Natural killer cell treated with Interleukin-12 subunit alpha and Interleukin-12 subunit beta and Interleukin-15 and Interleukin-18, amount 100 ng/mL, for 72 hours (primary cell): ENCODE results near the gene FBRS. TPM values are rescaled to one million over a fixed set of nuclear protein-coding genes. Genes with fewer than 3 reads are reported as not detected.
A peak's percentile ranks its signal among the peaks of the same experiment; 100 is the strongest.

Experiments
- ATAC-seq, 2 donors: fragments of 150-1000 bp; cut with Tn5 transposase in 1 of 2; sonication (Bioruptor Pico), chemical (Tn5 transposase) in 1 of 2; 2 replicates each; pipeline ENCODE4 v1.10.0; 2021
- DNase-seq: peaks from one replicate; pipeline ENCODE4 v3.0.0; 2022; ENCODE audit warnings: low spot score
- H3K27ac Mint-ChIP-seq, 2 donors: 1 replicate in 1 of 2; 2 replicates in 1 of 2; pipeline ENCODE4 v1.8.0; 2022; ENCODE audit warnings: mixed read lengths in 2 of 2, mild to moderate bottlenecking in 1 of 2, moderate library complexity in 1 of 2
- H3K27me3 Mint-ChIP-seq, 2 donors: 1 replicate in 1 of 2; 2 replicates in 1 of 2; pipeline ENCODE4 v1.8.0; 2022; ENCODE audit warnings: mixed read lengths in 2 of 2
- H3K36me3 Mint-ChIP-seq: one replicate; pipeline ENCODE4 v1.8.0; 2022; ENCODE audit warnings: mixed read lengths
- H3K4me1 Mint-ChIP-seq, 2 donors: 1 replicate in 1 of 2; 2 replicates in 1 of 2; pipeline ENCODE4 v1.8.0; 2022; ENCODE audit warnings: low read depth in 2 of 2, mixed read lengths in 2 of 2, mild to moderate bottlenecking in 1 of 2
- H3K4me3 Mint-ChIP-seq: one replicate; pipeline ENCODE4 v1.8.0; 2022; ENCODE audit warnings: mixed read lengths
- H3K9me3 Mint-ChIP-seq: 2 replicates; pipeline ENCODE4 v1.8.0; 2022; ENCODE audit warnings: mixed read lengths
- total RNA-seq, 2 donors: library from RNA; stranded (reverse); gene quantifications; one replicate each; pipeline ENCODE4 v1.2.3, GENCODE V29; 2022

FBRS gene
- total RNA-seq, 2 donors from 2014 or later = 140 to 147 TPM

- no peaks in the 10 kb centered on the region for H3K9me3 Mint-ChIP-seq
- no peaks in the 10 kb centered on the region for H3K27me3 Mint-ChIP-seq
- peaks cover 25 to 39% of the 10 kb centered on the region in 2 donors for H3K4me1 Mint-ChIP-seq
- peaks cover 16% of the 10 kb centered on the region for H3K36me3 Mint-ChIP-seq
- peak overlapping the region; percentile 100 for H3K27ac Mint-ChIP-seq
- ATAC-seq (peak; percentile 78 to 83), DNase-seq (peak; percentile 92)
- peak overlapping the region; percentile 92 for H3K4me3 Mint-ChIP-seq
These were observed 6.9 kb upstream of the FBRS start for GRCh38 chr16:30651124-30652004.

GRCh38 chr16:30652005-30652296 is 6.3 kb upstream of the FBRS start:
- H3K27me3 Mint-ChIP-seq = no peaks in the 10 kb centered on the region
- peaks cover 31 to 37% of the 10 kb centered on the region in 2 donors for H3K4me1 Mint-ChIP-seq
- H3K4me3 Mint-ChIP-seq = peak overlapping the region; percentile 92
- ATAC-seq (no peak), DNase-seq (no peak)
- H3K27ac Mint-ChIP-seq = peak overlapping the region; percentile 100
- H3K9me3 Mint-ChIP-seq = no peaks in the 10 kb centered on the region
- H3K36me3 Mint-ChIP-seq = peaks cover 16% of the 10 kb centered on the region

GRCh38 chr16:30652718-30653117 is 5.5 kb upstream of the FBRS start:
- ATAC-seq = no peak
- Mint-ChIP-seq H3K27ac (peak overlapping the region; percentile 100), H3K4me1 (peaks cover 37 to 39% of the 10 kb centered on the region in 2 donors), H3K9me3 (no peaks in the 10 kb centered on the region), H3K4me3 (peak overlapping the region; percentile 92), H3K36me3 (peaks cover 16% of the 10 kb centered on the region), H3K27me3 (no peaks in the 10 kb centered on the region)
- no peak for DNase-seq

GRCh38 chr16:30654856-30655255 is 3.4 kb upstream of the FBRS start:
- H3K27ac Mint-ChIP-seq = no peak overlapping the region
- H3K36me3 Mint-ChIP-seq = peaks cover 16% of the 10 kb centered on the region

GRCh38 chr16:30655815-30656347 is 2.4 kb upstream of the FBRS start:
- peaks cover 18% of the 10 kb centered on the region for H3K36me3 Mint-ChIP-seq
- DNase-seq = no peak
- H3K4me1 Mint-ChIP-seq = peaks cover 31 to 35% of the 10 kb centered on the region in 2 donors
- H3K27me3 Mint-ChIP-seq = no peaks in the 10 kb centered on the region
- H3K27ac Mint-ChIP-seq = peak overlapping the region; percentile 86 to 95
- ATAC-seq = no peak
- peak overlapping the region; percentile 41 for H3K4me3 Mint-ChIP-seq
- no peaks in the 10 kb centered on the region for H3K9me3 Mint-ChIP-seq

More at GRCh38 chr16:30654856-30655255, 3.4 kb upstream of the FBRS start:
- no peaks in the 10 kb centered on the region for H3K9me3 Mint-ChIP-seq
- peaks cover 34 to 37% of the 10 kb centered on the region in 2 donors for H3K4me1 Mint-ChIP-seq
- no peak for ATAC-seq
- no peak overlapping the region for H3K4me3 Mint-ChIP-seq
- no peaks in the 10 kb centered on the region for H3K27me3 Mint-ChIP-seq
- DNase-seq = no peak

GRCh38 chr16:30656388-30656787 is 1.8 kb upstream of the FBRS start:
- Mint-ChIP-seq H3K9me3 (no peaks in the 10 kb centered on the region), H3K27ac (peak overlapping the region; percentile 86 to 95), H3K4me3 (peak overlapping the region; percentile 90), H3K4me1 (peaks cover 36 to 40% of the 10 kb centered on the region in 2 donors), H3K27me3 (no peaks in the 10 kb centered on the region), H3K36me3 (peaks cover 23% of the 10 kb centered on the region)
- ATAC-seq = no peak
- no peak for DNase-seq

GRCh38 chr16:30656974-30657865 is 1.0 kb upstream of the FBRS start:
- ATAC-seq = no peak
- Mint-ChIP-seq H3K27me3 (no peaks in the 10 kb centered on the region), H3K4me3 (peak overlapping the region; percentile 90), H3K27ac (peak overlapping the region; percentile 86 to 95), H3K9me3 (no peaks in the 10 kb centered on the region), H3K4me1 (peaks cover 39 to 44% of the 10 kb centered on the region in 2 donors), H3K36me3 (peaks cover 27% of the 10 kb centered on the region)
- no peak for DNase-seq

- H3K9me3 Mint-ChIP-seq = no peaks in the 10 kb centered on the region
- DNase-seq = peak; percentile 98
- peak; percentile 45 to 84 for ATAC-seq
- peak overlapping the region; percentile 95 to 99 for H3K27ac Mint-ChIP-seq
- H3K4me1 Mint-ChIP-seq = peaks cover 44 to 48% of the 10 kb centered on the region in 2 donors
- no peaks in the 10 kb centered on the region for H3K27me3 Mint-ChIP-seq
- peaks cover 28% of the 10 kb centered on the region for H3K36me3 Mint-ChIP-seq
- peak overlapping the region; percentile 90 for H3K4me3 Mint-ChIP-seq
These were observed 688 bp downstream of the FBRS start for GRCh38 chr16:30658731-30659506.

- no peak for ATAC-seq
These were observed 1.5 kb downstream of the FBRS start for GRCh38 chr16:30659507-30660423.

GRCh38 chr16:30660424-30661261 is 2.4 kb downstream of the FBRS start:
- H3K4me3 Mint-ChIP-seq = peak overlapping the region; percentile 94
- H3K27me3 Mint-ChIP-seq = no peaks in the 10 kb centered on the region
- peak overlapping the region; percentile 83 to 90 for H3K27ac Mint-ChIP-seq
- peaks cover 44 to 48% of the 10 kb centered on the region in 2 donors for H3K4me1 Mint-ChIP-seq
- ATAC-seq (no peak), DNase-seq (peak; percentile 91)
- peaks cover 28% of the 10 kb centered on the region for H3K36me3 Mint-ChIP-seq
- H3K9me3 Mint-ChIP-seq = no peaks in the 10 kb centered on the region

More at GRCh38 chr16:30659507-30660423, 1.5 kb downstream of the FBRS start:
- Mint-ChIP-seq H3K9me3 (no peaks in the 10 kb centered on the region), H3K36me3 (peaks cover 28% of the 10 kb centered on the region), H3K4me1 (peaks cover 44 to 48% of the 10 kb centered on the region in 2 donors), H3K4me3 (peak overlapping the region; percentile 94), H3K27ac (peak overlapping the region; percentile 83 to 90), H3K27me3 (no peaks in the 10 kb centered on the region)
- DNase-seq = peak; percentile 70

GRCh38 chr16:30662449-30662848 is 4.2 kb downstream of the FBRS start:
- Mint-ChIP-seq H3K4me1 (peaks cover 34 to 36% of the 10 kb centered on the region in 2 donors), H3K36me3 (peaks cover 28% of the 10 kb centered on the region), H3K9me3 (no peaks in the 10 kb centered on the region), H3K4me3 (peak overlapping the region; percentile 94), H3K27me3 (no peaks in the 10 kb centered on the region), H3K27ac (peak overlapping the region; percentile 83 to 90)
- no peak for DNase-seq
- ATAC-seq = no peak
